Inflammatory macrophage treated with lipopolysaccharide for 1 hour (primary cell): Measurements from ENCODE around the gene STIP1.

Experiments
- DNase-seq, 2 donors: peaks; one replicate each; pipeline ENCODE4 v3.0.0-alpha.2; 2020 to 2022

The STIP1 gene

DNA sequence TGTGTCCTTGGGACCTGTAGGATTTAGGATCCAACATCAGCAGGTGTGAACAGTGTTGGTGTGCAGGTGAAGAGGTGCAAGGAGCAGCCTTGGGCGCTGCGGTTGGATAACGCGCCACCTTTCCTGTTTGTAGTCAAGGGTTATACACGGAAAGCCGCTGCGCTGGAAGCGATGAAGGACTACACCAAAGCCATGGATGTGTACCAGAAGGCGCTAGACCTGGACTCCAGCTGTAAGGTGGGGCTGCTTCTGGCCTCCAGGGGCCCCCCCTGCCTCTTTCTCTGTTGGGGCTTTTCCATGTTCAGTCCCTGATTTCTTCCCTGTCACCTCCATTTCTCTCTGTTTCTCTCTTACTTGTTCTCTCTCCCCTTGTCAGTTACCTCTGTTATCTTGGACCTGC lies 17.0 kb downstream of the STIP1 start:
- DNase-seq = no peak

DNA sequence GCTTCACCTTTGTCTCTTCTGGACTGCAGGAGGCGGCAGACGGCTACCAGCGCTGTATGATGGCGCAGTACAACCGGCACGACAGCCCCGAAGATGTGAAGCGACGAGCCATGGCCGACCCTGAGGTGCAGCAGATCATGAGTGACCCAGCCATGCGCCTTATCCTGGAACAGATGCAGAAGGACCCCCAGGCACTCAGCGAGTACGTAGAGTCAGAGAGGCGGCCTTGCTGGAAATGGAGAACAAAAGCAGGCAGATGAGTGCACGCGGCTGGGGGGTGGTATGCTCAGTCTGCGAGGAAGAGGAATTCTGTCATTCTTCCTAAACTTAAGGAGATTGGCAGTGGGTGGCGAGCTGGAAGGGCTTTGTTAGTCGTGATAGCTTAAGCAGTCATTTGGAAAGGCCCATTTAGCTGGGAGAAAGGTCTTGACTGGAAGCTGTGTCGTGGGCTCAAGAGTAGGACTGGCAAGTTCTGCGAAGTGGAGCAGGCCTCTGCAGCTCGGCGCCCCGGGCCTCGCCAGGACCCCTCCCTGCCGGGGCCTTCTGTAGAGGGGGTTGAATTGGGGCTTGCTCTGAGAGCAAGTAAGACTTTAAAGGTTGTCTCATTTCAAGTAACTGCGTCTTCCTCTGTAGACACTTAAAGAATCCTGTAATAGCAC lies 17.6 kb downstream of the STIP1 start:
- no peak for DNase-seq

DNA sequence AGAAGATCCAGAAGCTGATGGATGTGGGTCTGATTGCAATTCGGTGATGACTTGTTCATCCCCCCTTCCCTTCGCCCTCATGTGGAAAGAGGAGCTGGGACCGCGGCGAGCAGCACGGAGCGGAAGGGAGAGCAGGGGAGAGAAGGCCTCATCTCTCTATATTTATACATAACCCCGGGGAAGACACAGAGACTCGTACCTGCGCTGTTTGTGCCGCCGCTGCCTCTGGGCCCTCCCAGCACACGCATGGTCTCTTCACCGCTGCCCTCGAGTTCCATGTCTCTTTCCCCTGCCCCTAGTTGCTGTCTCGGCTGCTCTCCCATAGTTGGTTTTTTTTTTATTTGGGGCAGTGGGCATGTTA lies 18.1 kb downstream of the STIP1 start:
- no peak for DNase-seq

DNA sequence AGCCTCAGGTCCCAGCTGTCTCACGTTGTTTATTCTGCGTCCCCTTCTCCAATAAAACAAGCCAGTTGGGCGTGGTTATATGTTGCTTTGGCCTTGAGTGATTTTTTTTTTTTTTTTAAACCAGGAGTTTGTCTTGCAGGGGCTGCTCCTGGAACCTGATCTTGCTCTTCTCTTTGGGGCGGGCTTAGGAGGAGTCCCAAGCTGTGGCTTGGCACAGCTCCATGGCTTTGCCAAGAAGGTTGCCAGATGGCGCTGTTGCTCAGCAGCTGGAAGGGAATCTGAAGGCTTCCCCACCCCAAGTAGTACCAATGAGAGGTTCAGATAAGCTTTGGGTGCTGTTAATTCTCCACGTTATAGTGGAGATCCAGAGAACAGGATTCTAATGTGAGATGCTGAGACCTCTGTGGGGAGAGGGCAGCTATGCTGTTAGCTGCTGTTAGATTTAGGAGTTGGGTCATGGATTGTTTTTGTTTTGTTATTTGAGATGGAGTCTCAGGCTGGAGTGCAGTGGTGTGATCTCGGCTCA lies 18.6 kb downstream of the STIP1 start:
- DNase-seq = peak; percentile 84 to 92

DNA sequence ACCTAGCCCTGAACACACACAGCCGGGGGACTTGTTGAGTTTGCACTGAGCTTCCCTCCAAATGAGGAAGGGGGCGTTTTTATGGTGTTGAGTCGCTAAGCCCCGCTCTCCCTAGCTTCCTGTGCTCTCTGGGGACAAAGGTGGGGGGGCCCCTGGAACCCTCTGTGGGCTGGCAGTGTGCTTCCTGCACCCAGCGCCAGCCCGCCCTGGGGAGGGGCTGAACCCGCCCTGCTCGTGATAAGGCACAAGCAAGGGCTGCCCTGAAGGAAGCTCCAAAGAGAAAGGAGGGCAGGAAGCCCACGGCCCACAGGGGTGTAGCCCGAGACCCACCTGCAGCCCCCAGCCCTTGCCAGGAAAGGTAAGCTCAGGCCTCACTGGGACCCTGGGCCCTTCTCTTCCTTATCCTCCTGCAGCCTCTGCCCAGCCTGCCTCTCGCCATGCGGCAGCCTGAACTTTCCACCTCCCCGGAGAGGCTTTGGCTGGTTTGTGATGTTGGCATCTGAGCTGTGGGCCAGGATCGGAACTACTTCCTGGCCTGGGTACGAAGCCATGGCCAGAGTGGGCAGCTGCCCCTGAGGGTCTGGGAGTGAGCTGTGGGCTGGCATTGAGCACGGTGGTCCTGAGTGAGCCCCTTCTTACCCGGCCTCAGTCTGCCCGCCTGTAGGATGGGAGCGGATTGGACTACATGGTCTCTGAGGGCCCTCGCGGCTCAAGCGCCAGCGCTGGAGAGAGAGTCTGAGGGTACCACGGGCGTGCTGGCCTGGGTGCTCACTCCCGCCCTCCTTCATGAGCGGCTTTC lies 20.7 kb downstream of the STIP1 start, which contains the start of gene FERMT3:
TSS of gene FERMT3 (plus strand) at position 265 of the 799 bp plus-strand sequence. CDS start 644 bp downstream, outside the sequence.
- DNase-seq = peak; percentile 53 to 80

DNA sequence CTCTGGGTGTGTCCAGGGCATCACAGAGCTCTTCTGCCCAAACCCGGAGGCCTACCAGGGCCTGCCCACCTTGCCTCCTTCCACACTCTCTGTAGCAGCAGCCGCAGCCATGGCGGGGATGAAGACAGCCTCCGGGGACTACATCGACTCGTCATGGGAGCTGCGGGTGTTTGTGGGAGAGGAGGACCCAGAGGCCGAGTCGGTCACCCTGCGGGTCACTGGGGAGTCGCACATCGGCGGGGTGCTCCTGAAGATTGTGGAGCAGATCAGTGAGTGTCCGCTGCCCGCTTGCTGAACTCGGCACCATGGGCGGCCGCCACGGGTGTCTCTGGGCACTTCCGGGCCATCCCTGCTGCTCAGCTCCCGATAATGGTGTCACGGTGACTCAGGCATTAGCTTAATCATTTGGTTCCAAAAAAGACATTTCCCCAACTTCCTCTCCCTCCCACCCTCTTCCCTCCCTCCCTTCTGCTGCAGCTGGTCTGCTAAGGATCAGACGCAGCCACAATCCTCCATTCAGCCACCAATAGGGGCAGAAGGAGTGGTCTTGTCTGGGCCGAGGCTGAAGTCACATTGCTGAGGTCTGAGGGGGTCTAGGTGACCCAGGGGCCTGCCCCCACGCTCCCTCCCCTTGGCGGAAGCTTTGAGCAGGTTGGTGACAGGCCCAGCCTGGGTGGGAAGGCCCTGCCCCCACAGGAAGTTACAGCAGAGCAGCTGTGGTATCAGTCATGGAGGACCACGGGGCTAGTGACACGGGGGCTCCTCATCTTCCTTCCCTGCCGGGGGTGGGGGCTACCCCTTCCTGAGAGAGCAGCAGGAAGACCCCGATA lies 21.5 kb downstream of the STIP1 start:
- peak; percentile 87 to 89 for DNase-seq

DNA sequence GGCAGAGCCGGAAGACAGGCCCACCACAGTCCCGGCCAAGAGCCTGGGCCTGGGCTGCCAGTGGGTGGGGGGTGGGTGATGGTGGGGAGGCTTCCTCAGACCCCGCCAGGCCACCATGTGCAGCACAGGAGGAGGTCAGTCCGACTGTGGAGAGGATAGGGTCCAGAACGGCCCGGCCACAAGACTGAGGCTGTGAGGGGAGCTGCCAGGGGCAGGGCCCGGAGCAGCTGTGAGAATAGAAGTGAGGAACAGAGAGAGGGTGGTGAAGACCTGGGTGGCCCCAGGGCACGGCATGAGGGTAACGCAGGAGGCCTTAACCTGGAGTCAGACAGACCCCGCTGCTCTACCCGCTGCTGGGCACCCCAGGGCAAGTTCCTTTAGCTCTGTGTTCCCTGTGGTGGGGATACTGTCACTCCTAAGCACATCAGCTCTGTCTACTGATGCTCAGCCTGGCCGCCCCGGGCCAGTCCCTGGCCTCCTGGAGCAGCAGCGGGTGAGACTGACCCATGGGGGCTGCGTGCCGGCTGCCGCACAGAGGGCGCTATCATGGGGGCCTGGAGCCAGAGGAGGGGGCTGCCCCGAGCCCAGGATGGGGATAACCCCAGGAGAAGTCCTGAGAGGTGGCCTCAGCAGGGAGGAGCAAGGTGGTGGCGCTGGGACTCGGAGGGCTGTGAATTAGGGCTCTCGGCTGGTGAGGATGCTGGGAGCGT lies 22.3 kb downstream of the STIP1 start:
- no peak for DNase-seq

DNA sequence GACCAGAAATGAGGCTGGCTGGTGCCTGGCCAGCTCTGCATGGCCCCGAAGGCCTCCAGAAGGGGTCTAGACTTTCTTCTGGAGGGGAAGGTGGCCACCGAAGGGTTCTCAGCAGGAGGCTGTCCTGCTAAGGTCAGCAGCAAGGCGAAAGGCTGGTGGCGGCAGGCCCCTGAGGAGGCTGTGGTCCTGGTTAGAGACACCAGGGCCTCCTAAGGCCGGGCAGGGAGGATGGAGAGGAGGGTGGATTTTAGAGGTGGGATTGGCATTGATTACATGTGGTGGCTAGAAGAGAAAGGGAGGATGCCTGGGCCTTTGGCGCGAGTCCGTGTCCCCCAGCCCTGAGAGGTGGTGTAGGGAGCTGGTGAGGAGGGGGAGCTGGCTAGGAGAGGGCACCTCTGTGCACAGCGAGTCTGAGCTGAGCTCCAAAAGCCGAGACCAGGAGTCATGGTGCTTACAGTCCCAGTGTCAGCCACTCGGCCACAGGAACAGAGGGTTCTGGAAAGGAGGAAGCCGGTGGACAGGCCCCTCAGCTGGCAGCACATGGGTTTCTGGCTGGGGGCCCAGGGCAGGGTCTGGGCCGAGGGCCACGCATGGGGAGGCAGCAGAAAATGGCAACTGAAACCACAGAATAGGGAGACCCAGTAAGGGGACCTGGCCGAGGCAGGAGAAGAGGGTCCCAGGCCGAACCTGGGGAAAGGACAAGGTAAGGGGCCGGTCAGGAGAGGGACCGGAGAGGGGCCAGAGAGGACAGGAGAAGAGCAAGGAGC lies 23.0 kb downstream of the STIP1 start:
- DNase-seq = no peak

DNA sequence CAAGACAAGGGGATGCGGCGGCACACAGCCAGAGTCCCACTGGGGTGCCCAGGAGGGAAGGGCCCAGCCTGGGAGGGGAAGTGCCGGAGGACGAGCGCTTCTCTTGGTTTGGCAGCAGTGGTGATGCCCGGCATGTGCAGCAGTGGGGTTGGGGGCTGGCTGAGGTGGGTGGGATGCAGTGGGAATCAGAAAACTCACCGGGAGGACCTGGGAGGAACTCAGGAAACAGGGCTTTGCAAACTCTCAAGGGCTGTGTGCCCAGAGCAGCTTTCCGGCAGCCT lies 23.5 kb downstream of the STIP1 start:
- DNase-seq = no peak

DNA sequence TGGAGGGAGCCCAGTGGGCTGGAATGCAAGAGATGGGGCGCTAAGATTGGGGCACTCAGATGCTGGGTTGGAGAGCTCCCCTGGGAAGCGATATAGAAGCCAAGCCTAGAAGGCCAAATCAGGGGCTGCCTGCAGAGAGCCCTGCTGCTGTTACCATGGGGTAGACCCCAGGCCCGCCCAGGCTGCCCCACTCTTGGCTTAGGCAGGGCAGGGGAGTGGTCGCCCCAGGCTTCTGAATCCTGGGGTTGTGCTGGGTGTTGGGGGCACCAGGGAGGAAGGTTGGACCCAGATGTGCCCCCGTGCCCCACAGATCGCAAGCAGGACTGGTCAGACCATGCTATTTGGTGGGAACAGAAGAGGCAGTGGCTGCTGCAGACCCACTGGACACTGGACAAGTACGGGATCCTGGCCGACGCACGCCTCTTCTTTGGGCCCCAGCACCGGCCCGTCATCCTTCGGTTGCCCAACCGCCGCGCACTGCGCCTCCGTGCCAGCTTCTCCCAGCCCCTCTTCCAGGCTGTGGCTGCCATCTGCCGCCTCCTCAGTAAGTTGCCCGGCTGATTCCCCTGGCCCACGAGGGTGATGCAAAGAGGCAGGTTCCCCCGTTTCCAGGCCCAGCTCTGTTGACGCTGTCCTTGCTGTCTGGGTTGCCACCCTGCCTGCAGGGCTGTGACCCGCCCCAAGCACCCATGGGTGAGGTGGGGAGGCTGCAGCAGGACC lies 24.5 kb downstream of the STIP1 start:
- DNase-seq = no peak

DNA sequence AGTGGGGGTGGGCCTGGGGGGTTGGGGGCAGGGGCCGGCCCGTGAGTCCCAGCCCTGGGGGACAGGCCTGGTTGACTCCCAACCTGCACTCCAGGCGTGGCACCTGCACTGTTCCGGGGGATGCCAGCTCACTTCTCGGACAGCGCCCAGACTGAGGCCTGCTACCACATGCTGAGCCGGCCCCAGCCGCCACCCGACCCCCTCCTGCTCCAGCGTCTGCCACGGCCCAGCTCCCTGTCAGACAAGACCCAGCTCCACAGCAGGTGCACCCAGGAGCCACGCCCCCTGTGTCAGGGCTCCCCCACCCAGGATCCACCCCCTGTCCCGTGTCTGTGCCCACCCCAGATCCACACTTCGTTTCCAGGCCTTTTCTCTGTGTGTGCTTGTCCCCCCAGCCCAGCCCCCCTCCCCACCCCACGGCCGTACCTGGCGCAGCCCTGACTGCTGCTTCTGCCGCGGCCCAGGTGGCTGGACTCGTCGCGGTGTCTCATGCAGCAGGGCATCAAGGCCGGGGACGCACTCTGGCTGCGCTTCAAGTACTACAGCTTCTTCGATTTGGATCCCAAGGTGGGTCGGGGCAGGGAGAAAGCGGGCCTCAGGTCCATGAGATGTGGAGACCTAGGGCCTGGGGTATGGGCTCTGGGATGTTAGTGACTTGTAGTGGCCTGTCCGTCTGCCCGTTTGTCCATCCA lies 25.4 kb downstream of the STIP1 start:
- no peak for DNase-seq

DNA sequence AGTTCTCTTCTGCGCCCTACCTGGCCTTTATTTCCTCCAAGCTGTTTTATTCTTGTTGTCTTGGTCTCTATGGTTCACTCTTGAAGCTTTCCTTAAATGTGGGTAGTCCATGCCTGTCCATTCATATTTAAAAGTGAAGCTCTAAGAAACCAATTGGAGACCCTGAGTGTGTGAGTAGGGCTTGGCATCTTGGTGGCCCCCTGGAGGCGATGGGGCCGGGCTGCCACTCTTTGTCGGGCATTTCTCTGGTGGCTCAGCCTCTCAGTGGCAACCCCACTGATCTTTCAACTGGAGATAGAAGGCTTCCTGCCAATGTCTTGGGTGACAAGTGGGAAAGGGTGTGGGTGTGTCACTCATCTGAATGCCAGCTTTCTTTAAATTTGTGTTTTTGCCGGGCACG lies 30.9 kb downstream of the STIP1 start:
- DNase-seq = no peak

DNA sequence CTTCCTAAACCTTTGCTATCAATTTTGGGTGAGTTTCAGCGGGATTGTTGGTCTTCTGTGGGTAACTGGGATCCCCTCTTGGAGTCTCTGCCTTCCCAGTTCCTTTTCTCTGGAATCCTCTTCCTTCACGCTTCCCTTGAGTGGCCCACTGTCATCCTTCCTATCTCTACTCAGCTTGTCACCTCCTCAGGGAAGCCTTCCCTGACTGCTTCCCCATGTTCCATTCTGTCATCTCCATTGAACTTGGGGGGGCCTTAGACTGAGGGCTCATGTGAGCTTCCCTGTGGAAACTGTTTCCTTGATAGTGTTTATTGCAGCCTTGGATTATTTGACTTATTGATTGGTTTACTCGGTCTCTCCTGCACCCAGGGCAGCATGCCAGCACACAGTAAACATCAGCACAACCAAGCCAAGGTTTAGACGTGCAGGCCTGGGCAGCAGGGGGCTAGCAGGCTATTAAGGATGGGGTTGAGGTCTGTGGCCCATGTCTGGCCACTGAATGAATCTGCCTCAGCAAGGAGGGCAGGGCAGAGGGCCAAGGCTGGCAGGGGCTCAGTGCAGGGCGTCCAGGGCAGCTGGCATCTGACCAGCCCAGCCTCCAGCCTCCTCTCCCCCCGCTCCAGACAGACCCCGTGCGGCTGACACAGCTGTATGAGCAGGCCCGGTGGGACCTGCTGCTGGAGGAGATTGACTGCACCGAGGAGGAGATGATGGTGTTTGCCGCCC lies 32.8 kb downstream of the STIP1 start:
- DNase-seq = no peak

DNA sequence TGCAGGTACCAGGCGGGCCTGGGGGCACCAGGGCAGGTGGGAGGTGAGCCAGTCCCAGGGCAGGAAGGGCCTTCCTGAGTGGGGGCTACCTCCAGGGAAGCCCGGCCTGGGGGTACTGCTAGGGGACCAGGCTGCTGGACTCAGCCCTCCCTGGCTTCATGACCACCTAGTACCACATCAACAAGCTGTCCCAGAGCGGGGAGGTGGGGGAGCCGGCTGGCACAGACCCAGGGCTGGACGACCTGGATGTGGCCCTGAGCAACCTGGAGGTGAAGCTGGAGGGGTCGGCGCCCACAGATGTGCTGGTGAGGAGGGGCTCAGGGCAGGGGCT lies 33.3 kb downstream of the STIP1 start:
- DNase-seq = no peak

DNA sequence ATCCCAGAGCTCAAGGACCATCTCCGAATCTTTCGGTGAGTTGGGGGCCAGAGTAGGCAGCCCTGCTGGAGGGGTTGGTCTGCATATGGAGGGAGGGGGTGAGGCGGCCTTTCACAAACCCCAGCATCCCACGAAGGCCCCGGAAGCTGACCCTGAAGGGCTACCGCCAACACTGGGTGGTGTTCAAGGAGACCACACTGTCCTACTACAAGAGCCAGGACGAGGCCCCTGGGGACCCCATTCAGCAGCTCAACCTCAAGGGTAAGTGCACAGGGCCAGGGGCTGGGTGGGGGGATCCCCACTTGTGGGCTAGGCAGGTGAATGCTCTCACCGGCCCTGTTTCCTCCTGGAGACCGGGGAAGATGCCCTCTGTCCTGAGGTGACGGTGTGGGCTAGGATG lies 33.8 kb downstream of the STIP1 start:
- no peak for DNase-seq

DNA sequence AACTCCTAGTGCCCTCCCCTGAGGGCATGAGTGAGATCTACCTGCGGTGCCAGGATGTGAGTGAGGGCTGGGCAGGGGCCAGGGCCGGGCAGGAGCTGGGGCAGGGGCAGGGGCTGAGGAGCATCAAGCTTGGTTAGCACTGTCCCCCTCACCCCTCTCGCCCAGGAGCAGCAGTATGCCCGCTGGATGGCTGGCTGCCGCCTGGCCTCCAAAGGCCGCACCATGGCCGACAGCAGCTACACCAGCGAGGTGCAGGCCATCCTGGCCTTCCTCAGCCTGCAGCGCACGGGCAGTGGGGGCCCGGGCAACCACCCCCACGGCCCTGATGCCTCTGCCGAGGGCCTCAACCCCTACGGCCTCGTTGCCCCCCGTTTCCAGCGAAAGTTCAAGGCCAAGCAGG lies 34.3 kb downstream of the STIP1 start:
- no peak for DNase-seq

DNA sequence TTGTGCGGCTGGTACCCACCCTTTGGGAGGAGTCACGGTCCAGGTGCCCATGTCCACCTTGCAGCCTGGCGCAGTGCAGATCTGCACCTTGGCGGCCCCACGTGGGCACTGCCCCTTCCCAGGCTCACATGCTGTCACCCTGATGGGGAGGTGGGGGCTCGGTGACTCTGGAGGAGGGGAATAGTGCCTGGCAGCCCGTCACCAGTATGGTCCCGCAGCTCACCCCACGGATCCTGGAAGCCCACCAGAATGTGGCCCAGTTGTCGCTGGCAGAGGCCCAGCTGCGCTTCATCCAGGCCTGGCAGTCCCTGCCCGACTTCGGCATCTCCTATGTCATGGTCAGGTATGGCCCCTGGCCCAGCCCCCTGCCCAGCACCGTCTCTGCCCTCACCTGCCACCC lies 34.8 kb downstream of the STIP1 start:
- no peak for DNase-seq

DNA sequence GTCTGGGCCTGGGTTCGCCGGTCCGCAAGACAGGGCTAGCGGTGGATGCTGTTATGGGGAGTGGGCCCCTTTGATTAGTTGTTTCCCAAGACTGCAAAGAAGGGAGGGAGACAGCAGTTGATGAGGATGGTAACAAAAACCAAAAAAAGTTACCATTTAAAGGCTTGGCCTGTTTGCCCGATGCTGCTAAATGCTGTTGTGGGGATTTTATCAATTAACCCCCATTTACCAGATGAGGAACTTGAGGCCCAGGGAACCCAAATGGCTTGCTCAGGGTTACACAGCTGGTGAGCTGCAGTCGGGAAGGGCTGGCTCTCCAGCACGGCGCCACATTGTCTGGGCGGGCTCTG lies 36.7 kb downstream of the STIP1 start:
- DNase-seq = no peak

DNA sequence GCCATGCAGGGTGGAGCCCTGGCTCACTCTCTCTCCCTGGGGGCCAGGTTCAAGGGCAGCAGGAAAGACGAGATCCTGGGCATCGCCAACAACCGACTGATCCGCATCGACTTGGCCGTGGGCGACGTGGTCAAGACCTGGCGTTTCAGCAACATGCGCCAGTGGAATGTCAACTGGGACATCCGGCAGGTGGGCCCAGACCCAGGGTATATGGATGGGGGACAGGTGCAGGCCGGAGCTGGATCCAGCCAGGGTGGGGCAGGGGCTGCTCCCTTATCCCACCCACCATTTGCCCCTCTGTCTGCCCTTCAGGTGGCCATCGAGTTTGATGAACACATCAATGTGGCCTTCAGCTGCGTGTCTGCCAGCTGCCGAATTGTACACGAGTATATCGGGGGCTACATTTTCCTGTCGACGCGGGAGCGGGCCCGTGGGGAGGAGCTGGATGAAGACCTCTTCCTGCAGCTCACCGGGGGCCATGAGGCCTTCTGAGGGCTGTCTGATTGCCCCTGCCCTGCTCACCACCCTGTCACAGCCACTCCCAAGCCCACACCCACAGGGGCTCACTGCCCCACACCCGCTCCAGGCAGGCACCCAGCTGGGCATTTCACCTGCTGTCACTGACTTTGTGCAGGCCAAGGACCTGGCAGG lies 37.2 kb downstream of the STIP1 start:
- no peak for DNase-seq
